Mucosa of descending colon (tissue), 3 donors: ENCODE measurements around the gene P2RX5. TPM values are rescaled to one million over a fixed set of nuclear protein-coding genes. Genes with fewer than 3 reads are reported as not detected.
"Not testable (repeated sequence)": the region's sequence is repeated elsewhere in the genome, so short reads cannot be mapped to it uniquely, and the experiment has no call there.

Experiments used
- ATAC-seq: fragments of 200-7000 bp; cut with Tn5 transposase; one replicate; pipeline ENCODE4 v1.9.1; 2020; ENCODE audit warnings: mild to moderate bottlenecking, moderate library complexity
- DNase-seq, 3 donors: peaks; one replicate each; pipeline ENCODE4 v3.0.0-alpha.2; 2020
- H3K36me3 ChIP-seq: fragments of 200-600 bp; one replicate; pipeline ENCODE4 v1.8.0; 2021; ENCODE audit warnings: low read depth, mild to moderate bottlenecking
- H3K4me1 ChIP-seq: fragments of 200-600 bp; one replicate; pipeline ENCODE4 v1.8.0; 2021; ENCODE audit warnings: low read depth, mild to moderate bottlenecking
- H3K4me3 ChIP-seq: fragments of 200-600 bp; one replicate; pipeline ENCODE4 v1.8.0; 2021; ENCODE audit warnings: mild to moderate bottlenecking
- H3K9me3 ChIP-seq: fragments of 200-600 bp; one replicate; pipeline ENCODE4 v1.8.0; 2021; ENCODE audit warnings: mild to moderate bottlenecking
- intact Hi-C, 2 donors: fragments of 100-400 bp; cut with DNase I in 1 of 2; cut with micrococcal nuclease in 1 of 2; formaldehyde crosslinking; loops; one replicate each; pipeline versions ENCODE4 v1.11.0 to v1.11.1; 2022; cut with DNase I, micrococcal nuclease
- total RNA-seq, 3 donors: library from RNA; stranded (reverse); fragmentation: NEBNext Ultra II Directional in 2 of 3; extraction: Animal tissue kit (Norgen Biotek cat#: 25700) in 2 of 3; gene quantifications; one replicate each; pipeline versions ENCODE4 v1.2.1 to v1.2.4, GENCODE V29; 2021 to 2023
- TF ChIP-seq, protein P1 (sequence below): fragments of 200-600 bp; IDR thresholded peaks from one replicate; pipeline ENCODE4 v1.8.0; 2022; ENCODE audit warnings: antibody characterized with exemption, mild to moderate bottlenecking
- donor health status: DM: no; HTN: no; CAD: no; lungs with moderate emphysema.
- donor health status: DM: no; HTN: no; CAD: no.
- donor health status: DM: no; HTN: yes; CAD: no.

Gene P2RX5
- total RNA-seq, 3 donors from 2014 or later, result 0.73 to 2.6 (median 2.2) TPM

GRCh38 chr17:3708366-3708765 lies 12.4 kb upstream of the P2RX5 start:
- TF ChIP-seq, protein P1, sequence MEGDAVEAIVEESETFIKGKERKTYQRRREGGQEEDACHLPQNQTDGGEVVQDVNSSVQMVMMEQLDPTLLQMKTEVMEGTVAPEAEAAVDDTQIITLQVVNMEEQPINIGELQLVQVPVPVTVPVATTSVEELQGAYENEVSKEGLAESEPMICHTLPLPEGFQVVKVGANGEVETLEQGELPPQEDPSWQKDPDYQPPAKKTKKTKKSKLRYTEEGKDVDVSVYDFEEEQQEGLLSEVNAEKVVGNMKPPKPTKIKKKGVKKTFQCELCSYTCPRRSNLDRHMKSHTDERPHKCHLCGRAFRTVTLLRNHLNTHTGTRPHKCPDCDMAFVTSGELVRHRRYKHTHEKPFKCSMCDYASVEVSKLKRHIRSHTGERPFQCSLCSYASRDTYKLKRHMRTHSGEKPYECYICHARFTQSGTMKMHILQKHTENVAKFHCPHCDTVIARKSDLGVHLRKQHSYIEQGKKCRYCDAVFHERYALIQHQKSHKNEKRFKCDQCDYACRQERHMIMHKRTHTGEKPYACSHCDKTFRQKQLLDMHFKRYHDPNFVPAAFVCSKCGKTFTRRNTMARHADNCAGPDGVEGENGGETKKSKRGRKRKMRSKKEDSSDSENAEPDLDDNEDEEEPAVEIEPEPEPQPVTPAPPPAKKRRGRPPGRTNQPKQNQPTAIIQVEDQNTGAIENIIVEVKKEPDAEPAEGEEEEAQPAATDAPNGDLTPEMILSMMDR, result no peak
- intact Hi-C loops, result no loop called here
- ATAC-seq, result no peak
- Histone ChIP-seq H3K36me3 (no peaks in the 10 kb centered on the region), H3K4me3 (no peak overlapping the region), H3K9me3 (no peaks in the 10 kb centered on the region), H3K4me1 (no peaks in the 10 kb centered on the region)
- no peak for DNase-seq

DNA sequence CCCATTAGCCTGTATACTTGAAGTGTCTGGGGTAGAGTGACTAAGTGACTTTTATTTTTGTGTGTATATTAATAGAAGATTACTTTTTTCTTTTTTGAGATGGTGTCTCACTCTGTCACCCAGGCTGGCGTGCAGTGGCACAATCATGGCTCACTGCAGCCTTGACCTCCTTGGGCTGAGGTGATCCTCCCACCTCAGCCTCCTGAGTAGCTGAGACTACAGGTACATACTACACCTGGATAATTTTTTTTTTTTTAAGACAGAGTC lies 9.7 kb upstream of the P2RX5 start:
- H3K4me3 ChIP-seq, ATAC-seq, H3K9me3 ChIP-seq, intact Hi-C loops, DNase-seq, H3K36me3 ChIP-seq, H3K4me1 ChIP-seq: not testable (repeated sequence)

DNA sequence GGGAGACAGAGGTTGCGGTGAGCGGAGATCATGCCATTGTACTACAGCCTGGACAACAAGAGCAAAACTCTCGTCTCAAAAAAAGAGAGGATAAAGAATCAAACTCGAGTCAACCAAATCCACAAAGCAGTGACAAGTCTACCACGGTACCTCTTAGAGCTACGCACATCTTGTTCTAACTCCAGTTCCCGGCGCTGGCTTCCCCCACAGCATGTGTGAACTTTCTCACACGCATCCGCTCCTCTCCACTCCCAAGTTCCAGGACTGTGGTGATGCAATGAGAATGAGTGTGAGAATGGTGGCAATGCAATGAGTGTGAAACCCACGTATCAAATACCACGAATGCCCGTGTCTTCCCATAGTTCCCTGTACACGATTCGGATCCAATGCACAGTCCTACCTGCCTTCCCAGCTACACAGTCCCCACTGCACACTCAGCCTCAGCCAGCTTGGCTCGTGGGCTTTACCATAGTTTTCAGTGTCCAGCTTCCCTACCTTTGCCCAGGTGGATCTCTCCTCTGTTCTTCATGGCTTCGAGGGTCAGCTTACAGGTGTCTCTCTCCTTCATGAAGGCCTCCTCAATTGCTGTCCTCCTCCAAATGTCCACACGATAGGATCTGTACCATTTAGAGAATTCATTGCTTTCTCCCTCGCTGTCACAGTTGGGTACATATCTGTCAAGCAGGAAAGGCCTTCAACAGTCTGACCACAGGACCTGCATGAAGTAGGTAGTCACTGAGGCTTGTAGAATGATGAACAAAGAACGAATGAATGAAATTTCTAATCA lies 9.2 kb upstream of the P2RX5 start:
- H3K9me3 ChIP-seq, result no peaks in the 10 kb centered on the region
- intact Hi-C loops, result no loop called here
- H3K4me1 ChIP-seq, result no peaks in the 10 kb centered on the region
- DNase-seq (peak in 1 of 3 donors; percentile 4), ATAC-seq (no peak)
- TF ChIP-seq, protein P1, result no peak
- H3K4me3 ChIP-seq, result no peak overlapping the region
- no peaks in the 10 kb centered on the region for H3K36me3 ChIP-seq

DNA sequence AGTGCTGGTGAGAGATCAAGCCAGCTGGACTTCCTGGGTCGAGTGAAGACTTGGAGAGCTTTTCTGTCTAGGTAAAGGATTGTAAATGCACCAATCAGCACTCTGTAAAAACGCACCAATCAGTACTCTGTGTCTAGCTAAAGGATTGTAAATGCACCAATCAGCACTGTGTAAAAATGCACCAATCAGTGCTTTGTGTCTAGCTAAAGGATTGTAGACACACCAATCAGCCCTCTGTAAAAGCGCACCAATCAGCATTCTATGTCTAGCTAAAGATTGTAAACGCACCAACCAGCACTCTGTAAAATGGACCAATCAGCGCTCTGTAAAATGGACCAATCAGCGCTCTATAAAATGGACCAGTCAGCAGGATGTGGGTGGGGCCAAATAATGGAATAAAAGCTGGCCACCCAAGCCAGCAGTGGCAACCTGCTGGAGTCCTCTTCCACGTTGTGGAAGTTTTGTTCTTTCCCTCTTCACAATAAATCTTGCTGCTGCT lies 6.1 kb upstream of the P2RX5 start:
- intact Hi-C loops, H3K4me1 ChIP-seq, DNase-seq, H3K4me3 ChIP-seq, ATAC-seq, H3K9me3 ChIP-seq, H3K36me3 ChIP-seq: not testable (repeated sequence)

- intact Hi-C loops, result no loop called here
- DNase-seq (no peak), ATAC-seq (no peak)
- H3K9me3 ChIP-seq, result peaks cover 6% of the 10 kb centered on the region
- TF ChIP-seq, protein P1, result no peak
- H3K4me1 ChIP-seq, result peaks cover 8% of the 10 kb centered on the region
- no peaks in the 10 kb centered on the region for H3K36me3 ChIP-seq
- no peak overlapping the region for H3K4me3 ChIP-seq
Measured at GRCh38 chr17:3699951-3700350, 4.0 kb upstream of the P2RX5 start.

- no peak for ATAC-seq
- DNase-seq, result no peak
- Histone ChIP-seq H3K9me3 (peaks cover 6% of the 10 kb centered on the region), H3K4me3 (no peak overlapping the region), H3K4me1 (peaks cover 8% of the 10 kb centered on the region), H3K36me3 (no peaks in the 10 kb centered on the region)
- TF ChIP-seq, protein P1, result no peak
- intact Hi-C loops, result no loop called here
Measured at GRCh38 chr17:3698139-3698538, 2.2 kb upstream of the P2RX5 start.

DNA sequence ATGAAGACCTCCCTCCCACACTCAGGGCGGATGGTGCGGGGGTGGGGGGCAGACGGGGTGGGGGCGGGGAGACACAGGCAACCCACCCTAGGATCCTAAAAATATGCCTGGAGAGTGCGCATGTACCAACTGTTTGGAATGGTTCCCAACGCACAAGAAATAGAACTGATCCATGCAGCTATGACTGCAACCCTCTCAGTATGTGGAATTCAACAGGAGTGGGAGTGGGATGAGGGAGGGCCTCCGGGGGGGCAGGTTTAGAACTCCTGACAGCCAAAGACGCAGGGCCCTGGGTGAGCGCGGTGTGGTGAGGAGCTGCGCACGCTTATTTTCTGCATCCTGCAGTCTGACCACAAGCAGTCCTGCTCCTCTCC lies 1.1 kb upstream of the P2RX5 start:
- peaks cover 6% of the 10 kb centered on the region for H3K9me3 ChIP-seq
- DNase-seq (no peak), ATAC-seq (no peak)
- intact Hi-C loops, result no loop called here
- H3K4me3 ChIP-seq, result no peak overlapping the region
- H3K36me3 ChIP-seq, result no peaks in the 10 kb centered on the region
- TF ChIP-seq, protein P1, result no peak
- peaks cover 8% of the 10 kb centered on the region for H3K4me1 ChIP-seq
